ENCODE measurements around the gene MCC. TPM values are rescaled to one million over a fixed set of nuclear protein-coding genes. Genes with fewer than 3 reads are reported as not detected.

MCC gene
- total and polyA plus RNA-seq, 4 donors: 1.6 to 38.6 (median 11.2) TPM

DNA sequence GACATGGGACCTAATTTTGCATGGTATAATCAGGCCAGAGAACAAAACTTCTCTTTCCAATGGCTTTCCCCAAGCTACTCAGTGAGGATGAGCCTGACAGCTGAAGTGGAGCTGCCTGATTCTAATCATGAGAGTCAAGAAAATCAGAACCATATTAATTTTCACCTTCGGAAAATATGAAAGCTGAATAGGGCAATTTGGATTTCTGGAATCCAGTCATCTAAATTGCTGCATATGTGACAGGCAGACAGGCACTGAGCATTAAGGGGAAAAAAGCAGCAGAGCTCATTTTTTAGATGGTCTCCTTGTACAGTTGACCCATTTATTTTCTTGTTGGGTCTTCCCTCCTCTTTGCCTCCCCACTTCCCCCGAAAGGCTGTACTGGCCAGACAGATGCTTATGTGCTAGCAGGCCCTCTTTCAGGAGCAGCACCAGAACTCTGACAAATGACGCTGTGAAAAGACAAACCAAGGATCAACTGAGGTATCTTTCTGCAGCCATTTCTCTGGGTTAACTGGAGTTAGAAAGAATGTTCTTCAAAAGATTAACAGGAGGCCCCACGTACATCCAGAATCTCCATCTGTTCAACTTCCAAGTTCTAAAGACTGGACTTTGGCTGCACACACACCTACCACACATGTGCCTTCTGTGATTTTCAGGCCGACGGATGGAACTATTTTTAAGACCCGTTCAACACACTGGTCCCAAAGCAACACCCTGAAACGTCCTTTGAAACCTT, 336.4 kb downstream of the MCC start:
- ATAC-seq (ENCODE audit: insufficient read depth, low FRiP score): no peak
- no peaks in the 10 kb centered on the region for H3K27me3 ChIP-seq (ENCODE audit: control insufficient read depth in 3 of 3, insufficient read depth in 3 of 3, low read length in 2 of 3)
- H3K9me3 ChIP-seq (ENCODE audit: control insufficient read depth in 4 of 4, insufficient read depth in 3 of 4, low read length in 3 of 4): peaks cover 0 to 3% (median 0%) of the 10 kb centered on the region in 4 donors
- H3K4me3 ChIP-seq: no peak overlapping the region
- WGBS, 2 donors: 84 to 93% methylated on average over 8 of the region's 8 CpGs
- no peak for DNase-seq
- H3K4me1 ChIP-seq (ENCODE audit: control insufficient read depth in 5 of 5, insufficient read depth in 5 of 5, low read length in 5 of 5): peaks cover 0 to 8% (median 0%) of the 10 kb centered on the region in 5 donors
- H3K36me3 ChIP-seq (ENCODE audit: control insufficient read depth in 4 of 4, insufficient read depth in 4 of 4, low read length in 4 of 4): peaks cover 0 to 3% (median 0%) of the 10 kb centered on the region in 4 donors
- no peak overlapping the region for H3K27ac ChIP-seq (ENCODE audit: low read depth in 1 of 2, low read length in 1 of 2)
- no peak overlapping the region for H3K9ac ChIP-seq (ENCODE audit: insufficient read depth in 1 of 2, low read length in 2 of 2)
- TF ChIP-seq, protein P1, sequence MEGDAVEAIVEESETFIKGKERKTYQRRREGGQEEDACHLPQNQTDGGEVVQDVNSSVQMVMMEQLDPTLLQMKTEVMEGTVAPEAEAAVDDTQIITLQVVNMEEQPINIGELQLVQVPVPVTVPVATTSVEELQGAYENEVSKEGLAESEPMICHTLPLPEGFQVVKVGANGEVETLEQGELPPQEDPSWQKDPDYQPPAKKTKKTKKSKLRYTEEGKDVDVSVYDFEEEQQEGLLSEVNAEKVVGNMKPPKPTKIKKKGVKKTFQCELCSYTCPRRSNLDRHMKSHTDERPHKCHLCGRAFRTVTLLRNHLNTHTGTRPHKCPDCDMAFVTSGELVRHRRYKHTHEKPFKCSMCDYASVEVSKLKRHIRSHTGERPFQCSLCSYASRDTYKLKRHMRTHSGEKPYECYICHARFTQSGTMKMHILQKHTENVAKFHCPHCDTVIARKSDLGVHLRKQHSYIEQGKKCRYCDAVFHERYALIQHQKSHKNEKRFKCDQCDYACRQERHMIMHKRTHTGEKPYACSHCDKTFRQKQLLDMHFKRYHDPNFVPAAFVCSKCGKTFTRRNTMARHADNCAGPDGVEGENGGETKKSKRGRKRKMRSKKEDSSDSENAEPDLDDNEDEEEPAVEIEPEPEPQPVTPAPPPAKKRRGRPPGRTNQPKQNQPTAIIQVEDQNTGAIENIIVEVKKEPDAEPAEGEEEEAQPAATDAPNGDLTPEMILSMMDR (IDR thresholded peaks at IDR 0.05; ENCODE audit: control extremely low read depth, extremely low read depth): no peak

- Histone ChIP-seq H3K9me3 (ENCODE audit: control insufficient read depth in 4 of 4, insufficient read depth in 3 of 4, low read length in 3 of 4) (no peaks in the 10 kb centered on the region), H3K27me3 (ENCODE audit: control insufficient read depth in 3 of 3, insufficient read depth in 3 of 3, low read length in 2 of 3) (no peaks in the 10 kb centered on the region), H3K27ac (ENCODE audit: low read depth in 1 of 2, low read length in 1 of 2) (no peak overlapping the region), H3K9ac (ENCODE audit: insufficient read depth in 1 of 2, low read length in 2 of 2) (no peak overlapping the region), H3K4me1 (ENCODE audit: control insufficient read depth in 5 of 5, insufficient read depth in 5 of 5, low read length in 5 of 5) (peaks cover 0 to 15% (median 0%) of the 10 kb centered on the region in 5 donors), H3K4me3 (no peak overlapping the region), H3K36me3 (ENCODE audit: control insufficient read depth in 4 of 4, insufficient read depth in 4 of 4, low read length in 4 of 4) (no peaks in the 10 kb centered on the region)
- DNase-seq: no peak
- no peak for ATAC-seq (ENCODE audit: insufficient read depth, low FRiP score)
- 96 to 97% methylated on average over 7 of the region's 7 CpGs for WGBS, 2 donors
- TF ChIP-seq, protein P1 (IDR thresholded peaks at IDR 0.05; ENCODE audit: control extremely low read depth, extremely low read depth): no peak
These were observed 337.4 kb downstream of the MCC start for GRCh38 chr5:113150821-113151220.

- 82 to 86% methylated on average over 2 of the region's 2 CpGs for WGBS, 2 donors
- H3K27ac ChIP-seq (ENCODE audit: low read depth in 1 of 2, low read length in 1 of 2): no peak overlapping the region
These were observed 338.0 kb downstream of the MCC start for GRCh38 chr5:113150221-113150620.

More at GRCh38 chr5:113150221-113150620, 338.0 kb downstream of the MCC start:
- H3K36me3 ChIP-seq (ENCODE audit: control insufficient read depth in 4 of 4, insufficient read depth in 4 of 4, low read length in 4 of 4): no peaks in the 10 kb centered on the region
- no peak overlapping the region for H3K9ac ChIP-seq (ENCODE audit: insufficient read depth in 1 of 2, low read length in 2 of 2)
- DNase-seq (no peak), ATAC-seq (ENCODE audit: insufficient read depth, low FRiP score) (no peak)
- TF ChIP-seq, protein P1 (IDR thresholded peaks at IDR 0.05; ENCODE audit: control extremely low read depth, extremely low read depth): no peak
- no peak overlapping the region for H3K4me3 ChIP-seq
- H3K27me3 ChIP-seq (ENCODE audit: control insufficient read depth in 3 of 3, insufficient read depth in 3 of 3, low read length in 2 of 3): no peaks in the 10 kb centered on the region
- H3K4me1 ChIP-seq (ENCODE audit: control insufficient read depth in 5 of 5, insufficient read depth in 5 of 5, low read length in 5 of 5): peaks cover 0 to 15% (median 0%) of the 10 kb centered on the region in 5 donors
- H3K9me3 ChIP-seq (ENCODE audit: control insufficient read depth in 4 of 4, insufficient read depth in 3 of 4, low read length in 3 of 4): no peaks in the 10 kb centered on the region
